Hypothalamus (tissue), 51 donors: ENCODE measurements around the gene YWHAQ.

ENCODE experiments used
- DNase-seq, 51 donors: peaks; one replicate each; lab custom pipeline; 2025; lab: John Stamatoyannopoulos, UW

Gene YWHAQ

GRCh38 chr2:9630736-9631552 is at the start of gene YWHAQ:
Gene YWHAQ, minus strand, starts transcription at chr2:9630997. Its CDS starts 545 bp downstream, at chr2:9630452.
- peak; percentile 86 to 99 (median 98) for DNase-seq

DNA sequence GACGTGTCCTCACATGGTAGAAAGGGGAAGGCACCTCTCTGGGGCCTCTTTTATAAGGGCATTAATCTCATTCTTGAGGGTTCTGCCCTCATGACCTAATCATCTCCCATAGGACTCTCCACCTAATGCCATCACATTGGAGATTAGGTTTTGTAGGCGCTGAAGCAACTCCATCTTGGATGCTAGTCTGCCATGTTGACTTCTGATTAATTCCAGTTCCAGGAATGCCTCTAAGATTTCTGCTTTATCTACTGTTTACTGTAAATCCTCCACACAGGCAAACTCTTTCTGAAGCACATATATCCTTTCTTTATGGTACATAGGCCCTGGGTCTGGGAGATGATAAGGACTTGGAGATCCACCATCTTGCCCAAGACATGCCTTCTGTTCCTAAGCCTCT is 49.3 kb upstream of the YWHAQ start:
- no peak for DNase-seq

GRCh38 chr2:9679218-9679617 is 48.4 kb upstream of the YWHAQ start:
- no peak for DNase-seq

DNA sequence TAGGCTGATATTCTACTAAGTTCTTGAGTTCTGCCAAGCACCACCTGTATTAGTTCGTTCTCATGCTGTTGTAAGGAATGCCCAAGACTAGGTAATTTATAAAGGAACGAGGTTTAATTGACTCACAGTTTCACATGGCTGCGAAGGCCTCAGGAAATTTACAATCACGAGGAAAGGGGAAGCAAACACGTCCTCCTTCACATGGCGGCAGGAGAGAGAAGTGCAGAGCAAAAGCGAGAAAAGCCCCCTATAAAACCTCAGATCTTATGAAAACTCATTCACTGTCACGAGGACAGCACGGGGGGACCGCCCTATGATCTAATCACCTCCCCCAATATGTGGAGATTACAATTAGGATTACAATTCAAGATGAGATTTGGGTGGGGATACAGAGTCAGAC is 47.7 kb upstream of the YWHAQ start:
- DNase-seq = no peak

DNA sequence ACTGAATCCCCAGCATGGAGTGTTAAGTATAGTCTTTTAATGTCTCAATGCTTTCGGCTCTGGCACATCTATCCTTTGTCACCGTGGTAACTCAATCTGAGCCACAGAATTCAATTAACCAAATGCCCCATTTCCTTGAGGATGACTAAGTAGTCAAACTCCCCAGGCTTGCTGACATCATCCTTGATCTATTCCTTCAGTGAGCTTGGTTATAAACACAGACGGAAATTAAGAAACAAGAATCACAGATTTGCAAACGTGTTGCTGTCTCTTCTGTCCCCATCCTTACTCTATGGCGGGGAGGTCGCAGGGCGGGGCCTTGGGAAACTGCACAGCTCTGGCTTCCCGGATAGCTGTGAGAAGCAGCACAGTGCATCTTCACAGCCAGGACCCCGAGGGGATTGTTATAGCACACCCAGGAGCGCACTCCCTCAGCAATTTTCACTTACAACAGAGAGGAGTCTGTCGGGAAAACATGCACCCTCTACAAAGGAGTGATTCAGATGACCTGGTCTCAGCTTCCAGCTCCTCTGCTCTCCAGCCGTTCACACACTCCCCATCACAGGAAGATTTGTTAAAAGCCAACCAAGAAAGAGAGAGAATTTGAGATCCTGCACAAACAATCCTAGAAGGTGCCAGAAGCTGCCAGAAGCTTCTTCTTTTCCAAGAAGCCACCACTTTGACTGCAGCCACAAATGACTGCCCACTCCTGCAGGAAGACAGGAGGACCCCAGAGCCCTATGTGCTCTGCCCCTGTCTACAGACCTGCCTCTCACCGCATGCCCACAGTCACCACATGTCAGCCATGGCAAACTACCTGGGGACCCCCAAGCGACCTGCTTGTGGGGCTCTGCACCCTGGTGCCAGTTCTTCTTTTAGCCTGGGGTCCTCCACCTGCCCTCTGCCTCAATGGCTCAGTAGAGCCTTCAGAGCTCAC is 44.9 kb upstream of the YWHAQ start:
- peak in 14 of 51 donors; percentile 6 to 69 (median 33) for DNase-seq

- DNase-seq = no peak
Measured at GRCh38 chr2:9674891-9675414, 44.2 kb upstream of the YWHAQ start.

DNA sequence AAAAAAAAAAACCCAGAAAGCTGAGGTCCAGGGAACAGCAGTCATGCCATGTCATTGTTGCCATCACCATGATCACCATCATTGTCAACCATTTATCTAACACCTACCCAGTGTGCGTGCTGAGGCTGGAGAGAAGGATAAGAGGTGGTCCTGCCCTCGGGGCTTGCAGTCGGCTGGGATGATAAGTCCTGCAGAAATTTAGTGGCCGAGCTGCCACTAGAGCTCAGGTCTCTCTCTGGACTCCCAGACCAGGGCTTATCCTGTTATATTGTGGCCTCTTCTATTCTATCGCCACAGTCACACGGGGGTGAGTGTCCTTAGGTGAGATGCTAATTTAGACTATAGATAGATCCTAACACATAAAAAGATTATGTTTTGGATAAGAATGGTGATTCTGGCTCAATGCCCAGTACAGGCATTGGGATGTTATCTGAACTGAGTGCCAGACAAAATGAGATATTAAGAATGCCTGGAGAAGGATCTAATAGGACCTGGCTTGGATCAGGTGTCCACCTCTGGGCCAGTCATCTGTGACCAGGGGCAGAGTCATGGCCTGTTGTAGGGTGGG is 43.2 kb upstream of the YWHAQ start:
- DNase-seq = no peak

- peak in 1 of 51 donors; percentile 19 for DNase-seq
Measured at GRCh38 chr2:9668687-9669345, 38.0 kb upstream of the YWHAQ start.

DNA sequence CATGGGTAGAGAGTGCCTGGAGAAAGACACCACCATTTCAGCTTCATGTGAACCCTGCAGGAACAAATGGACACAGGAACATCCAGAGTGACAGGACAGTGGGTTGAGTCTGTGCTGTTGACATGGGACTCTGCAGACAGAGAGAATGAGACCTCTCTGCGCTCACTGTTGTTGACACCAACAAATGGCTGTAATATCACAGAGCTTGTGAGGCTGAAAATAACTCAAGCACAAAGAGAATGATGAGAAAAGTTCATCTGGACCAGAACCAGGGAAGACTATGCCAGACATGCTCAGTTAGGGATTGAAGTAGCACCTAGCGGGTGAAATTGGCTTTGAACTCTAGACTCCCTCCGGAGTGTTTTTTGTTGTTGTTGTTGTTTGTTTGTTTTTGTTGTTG is 37.0 kb upstream of the YWHAQ start:
- DNase-seq = no peak

- no peak for DNase-seq
Measured at GRCh38 chr2:9666306-9666705, 35.5 kb upstream of the YWHAQ start.

DNA sequence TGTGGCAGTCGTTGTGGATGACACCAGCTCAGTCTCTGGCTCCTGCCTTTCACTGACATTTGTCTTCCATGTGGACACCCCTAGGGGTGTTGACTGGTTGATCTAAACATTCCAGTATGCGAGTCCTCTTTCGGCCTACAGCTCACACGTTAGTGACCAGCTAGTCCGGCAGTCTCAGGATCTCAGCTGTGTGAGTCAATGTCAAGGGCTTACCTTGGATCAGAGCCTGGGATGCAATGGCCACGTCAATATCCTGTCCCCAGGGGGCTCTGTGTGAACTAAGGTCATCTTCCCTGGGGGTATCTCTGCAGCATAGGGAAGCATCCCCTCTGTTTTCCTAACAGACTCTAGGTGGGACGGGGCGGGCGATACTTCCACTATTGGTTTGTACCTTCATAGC is 35.1 kb upstream of the YWHAQ start:
- no peak for DNase-seq

DNA sequence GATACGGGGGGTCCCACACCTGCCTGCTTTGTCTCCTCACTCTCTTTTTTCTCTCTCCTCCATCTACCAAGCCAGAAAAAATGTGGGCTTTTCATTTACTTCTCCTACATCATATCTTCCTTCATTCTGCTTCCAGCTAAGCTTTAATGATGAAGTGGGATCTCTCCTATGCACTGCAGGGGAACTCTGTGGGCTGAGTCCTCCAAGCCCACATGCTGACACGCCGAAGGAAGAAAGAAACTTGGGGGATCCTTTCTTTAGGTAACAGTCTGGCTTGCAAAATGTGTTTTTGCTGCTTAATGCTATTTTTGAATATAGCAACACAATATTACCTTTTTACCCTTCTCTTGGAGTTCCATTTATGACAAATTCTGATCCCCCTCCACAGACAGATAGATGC is 33.6 kb upstream of the YWHAQ start:
- no peak for DNase-seq

GRCh38 chr2:9663008-9663879 is 32.4 kb upstream of the YWHAQ start:
- no peak for DNase-seq

DNA sequence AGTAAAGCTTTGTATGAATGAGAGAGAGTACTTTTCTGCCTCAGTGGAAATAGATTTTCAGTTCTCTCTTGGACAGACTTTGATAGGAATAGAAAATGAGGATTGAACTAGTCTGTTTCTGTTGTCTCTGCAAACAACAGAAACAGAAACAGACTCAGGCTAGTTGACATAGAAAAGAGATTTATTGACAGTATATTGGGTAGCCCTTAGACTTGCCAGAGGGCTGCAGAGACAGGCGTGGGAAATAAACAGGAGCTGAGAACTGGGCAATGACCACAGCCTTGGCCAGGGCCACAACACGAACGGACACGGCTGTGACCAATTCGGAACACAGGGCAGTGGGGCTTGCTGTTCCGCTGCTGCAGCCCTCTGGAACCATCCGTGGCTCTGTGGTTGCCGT is 30.5 kb upstream of the YWHAQ start:
- DNase-seq = no peak

GRCh38 chr2:9660781-9661180 is 30.0 kb upstream of the YWHAQ start:
- DNase-seq = no peak

DNA sequence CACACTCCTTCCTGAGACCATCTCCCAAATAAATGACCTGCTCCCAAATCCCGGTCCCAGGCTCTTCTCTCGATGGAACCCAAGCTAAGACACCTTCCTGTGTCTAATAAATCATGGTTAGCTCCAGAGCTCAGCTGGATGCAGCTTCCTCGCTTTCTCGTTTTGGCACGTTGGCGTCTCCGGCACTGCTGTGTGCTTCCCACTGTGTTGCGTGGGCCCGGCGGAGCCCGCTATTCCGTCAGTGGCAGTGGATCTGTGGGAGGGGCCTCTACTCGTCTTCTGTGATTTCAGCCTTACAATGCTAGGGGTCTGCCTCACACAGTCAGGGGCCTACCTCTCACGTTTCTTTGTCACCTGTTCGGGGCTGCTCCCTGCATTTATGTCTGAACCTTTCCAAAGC is 29.4 kb upstream of the YWHAQ start:
- DNase-seq = no peak

DNA sequence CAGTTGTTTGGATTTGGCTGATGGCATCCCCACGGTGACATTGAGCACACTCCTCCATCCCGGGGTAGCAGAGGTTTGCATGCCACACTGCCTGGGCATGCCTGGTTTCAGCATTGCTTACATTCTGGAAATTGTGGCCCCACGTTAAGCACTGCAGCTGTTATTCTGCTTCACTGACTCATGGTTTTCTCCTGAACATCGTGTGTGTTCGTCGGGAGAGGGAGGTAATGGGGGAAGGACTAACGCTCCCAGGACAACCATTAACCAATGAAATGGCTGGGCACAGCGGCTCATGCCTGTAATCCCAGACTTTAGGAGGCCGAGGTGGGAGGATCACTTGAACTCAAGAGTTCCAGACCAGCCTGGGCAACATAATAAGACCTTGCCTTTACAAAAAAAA is 28.2 kb upstream of the YWHAQ start:
- no peak for DNase-seq

DNA sequence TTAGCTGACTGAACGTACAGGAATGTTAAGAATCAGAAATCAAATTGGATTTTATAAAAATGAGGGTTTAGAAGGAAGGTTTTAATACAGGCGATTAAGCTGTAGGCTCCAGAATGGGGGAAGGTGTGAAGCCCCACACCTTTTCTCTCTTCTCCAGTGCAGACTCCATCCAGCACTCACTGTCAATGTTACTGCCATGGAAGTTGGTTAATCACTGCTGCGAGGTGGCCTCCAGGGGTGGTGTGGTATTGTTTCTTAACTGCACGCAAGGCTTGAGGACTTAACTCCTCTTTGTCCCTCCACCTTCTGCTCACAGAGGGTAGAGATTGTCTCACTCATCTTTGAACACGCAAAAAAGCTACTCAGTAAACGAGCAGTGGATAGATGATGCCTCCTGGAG is 26.9 kb upstream of the YWHAQ start:
- DNase-seq = no peak

- no peak for DNase-seq
Measured at GRCh38 chr2:9657083-9657482, 26.3 kb upstream of the YWHAQ start.
